H1 (cell line): ENCODE data around the gene OTOGL. TPM values are rescaled to one million over a fixed set of nuclear protein-coding genes. Genes with fewer than 3 reads are reported as not detected.

ENCODE experiments used
- CTCF ChIA-PET: fragments of 300-600 bp; sonication (Branson Sonifier 250); formaldehyde crosslinking; loops from one replicate; lab custom pipeline; 2021; ENCODE audit not compliant: partially characterized antibody; lab: Charles Lee
- POLR2A ChIA-PET: fragments of 300-600 bp; sonication (Branson Sonifier 250); formaldehyde crosslinking; loops from one replicate; lab custom pipeline; 2021; ENCODE audit warnings: inconsistent platforms; ENCODE audit not compliant: partially characterized antibody; lab: Charles Lee
- DNase-seq, 2 experiments: peaks; one replicate each; pipeline versions ENCODE4 v3.0.0 to v3.0.0-alpha.2; 2010 to 2022; ENCODE audit warnings: low spot score in 2 of 2, low read depth in 1 of 2, mixed read lengths in 1 of 2
- FAIRE-seq: peaks from 2 replicates; lab custom pipeline; 2011; peaks lifted over from hg19 to GRCh38; lab: Jason Lieb, UNC
- H2AFZ ChIP-seq: 2 replicates; pipeline ENCODE4 v1.8.1; 2012; ENCODE audit warnings: low read length, inconsistent platforms
- H2AK5ac ChIP-seq: 2 replicates; pipeline ENCODE4 v1.6.1; 2013; ENCODE audit warnings: low read depth, low read length
- H2BK120ac ChIP-seq: replicated peaks from 2 replicates; pipeline ENCODE3; 2013; ENCODE audit warnings: low read depth, low read length, inconsistent platforms
- H2BK12ac ChIP-seq: 2 replicates; pipeline ENCODE4 v1.6.1; 2013; ENCODE audit warnings: low read depth, low read length
- H2BK15ac ChIP-seq: 2 replicates; pipeline ENCODE4 v1.6.1; 2013; ENCODE audit warnings: low read length
- H2BK20ac ChIP-seq: 2 replicates; pipeline ENCODE4 v1.6.1; 2013; ENCODE audit warnings: low read length
- H2BK5ac ChIP-seq: 2 replicates; pipeline ENCODE4 v1.6.1; 2013; ENCODE audit warnings: low read depth, low read length
- H3K14ac ChIP-seq: 2 replicates; pipeline ENCODE4 v1.6.1; 2013; ENCODE audit warnings: inconsistent platforms; ENCODE audit not compliant: insufficient read length
- H3K18ac ChIP-seq: 2 replicates; pipeline ENCODE4 v1.6.1; 2013; ENCODE audit warnings: low read length; ENCODE audit errors: extremely low read depth
- H3K23ac ChIP-seq: 2 replicates; pipeline ENCODE4 v1.6.1; 2013; ENCODE audit warnings: inconsistent platforms; ENCODE audit not compliant: insufficient read length
- H3K23me2 ChIP-seq: 2 replicates; pipeline ENCODE4 v1.6.1; 2013; ENCODE audit warnings: low read depth, low read length
- H3K27ac ChIP-seq: 2 replicates; pipeline ENCODE4 v1.6.1; 2011; ENCODE audit warnings: low read depth, low read length, inconsistent platforms
- H3K27me3 ChIP-seq, 4 experiments: replicated peaks in 1 of 4; 1 replicate in 1 of 4; 2 replicates in 3 of 4; pipeline versions ENCODE4 v1.6.1 to v1.8.1; 2011 to 2013; ENCODE audit warnings: low read length in 3 of 4, mild to moderate bottlenecking in 3 of 4, inconsistent platforms in 2 of 4, mixed read lengths in 2 of 4, moderate library complexity in 1 of 4; ENCODE audit not compliant: control insufficient read depth in 3 of 4, insufficient read depth in 3 of 4; ENCODE audit errors: extremely low read depth in 1 of 4
- H3K36me3 ChIP-seq, 4 experiments: 2 replicates each; pipeline versions ENCODE4 v1.6.1 to v1.8.1; 2011 to 2013; ENCODE audit warnings: mild to moderate bottlenecking in 4 of 4, low read length in 3 of 4, moderate library complexity in 2 of 4, control low read depth in 1 of 4, inconsistent platforms in 1 of 4; ENCODE audit not compliant: insufficient read depth in 4 of 4, control insufficient read depth in 2 of 4
- H3K4ac ChIP-seq: replicated peaks from 2 replicates; pipeline ENCODE3; 2013; ENCODE audit warnings: low read length, low read depth, mixed read lengths, inconsistent platforms; ENCODE audit not compliant: insufficient read length
- H3K4me1 ChIP-seq, 4 experiments: replicated peaks in 1 of 4; 1 replicate in 1 of 4; 2 replicates in 3 of 4; pipeline versions ENCODE4 v1.6.1 to v1.8.1; 2011 to 2013; ENCODE audit warnings: low read length in 3 of 4, inconsistent platforms in 2 of 4, mixed read lengths in 1 of 4; ENCODE audit not compliant: insufficient read depth in 4 of 4, control insufficient read depth in 3 of 4
- H3K4me2 ChIP-seq, 2 experiments: 2 replicates each; pipeline versions ENCODE4 v1.6.1 to v1.8.1; 2011 to 2013; ENCODE audit warnings: low read depth in 2 of 2, low read length in 2 of 2, control low read depth in 1 of 2, inconsistent platforms in 1 of 2, mild to moderate bottlenecking in 1 of 2; ENCODE audit not compliant: insufficient read depth in 1 of 2
- H3K4me3 ChIP-seq, 4 experiments: fragments of 200-600, 300-600 bp in 1 of 4; sonication (generic), shearing (Covaris generic), sonication (Bioruptor Twin) in 1 of 4; 2 replicates each; pipeline versions ENCODE4 v1.5.1 to v1.8.1; 2011 to 2016; ENCODE audit warnings: low read length in 4 of 4, low read depth in 3 of 4, control low read depth in 2 of 4, inconsistent platforms in 2 of 4, mild to moderate bottlenecking in 2 of 4, mixed read lengths in 1 of 4, moderate library complexity in 1 of 4; ENCODE audit not compliant: insufficient read depth in 2 of 4; ENCODE audit errors: extremely low read depth in 1 of 4
- H3K56ac ChIP-seq: replicated peaks from 2 replicates; pipeline ENCODE3; 2013; ENCODE audit warnings: low read depth, mild to moderate bottlenecking, mixed read lengths, low read length, inconsistent platforms; ENCODE audit not compliant: insufficient read length
- H3K79me1 ChIP-seq: 2 replicates; pipeline ENCODE4 v1.6.1; 2013; ENCODE audit warnings: low read depth, low read length, control low read depth
- H3K79me2 ChIP-seq, 2 experiments: 2 replicates each; pipeline versions ENCODE4 v1.6.1 to v1.8.1; 2012 to 2013; ENCODE audit warnings: low read length in 2 of 2, mild to moderate bottlenecking in 2 of 2, inconsistent platforms in 1 of 2; ENCODE audit not compliant: insufficient read depth in 2 of 2, control insufficient read depth in 1 of 2
- H3K9ac ChIP-seq, 4 experiments: replicated peaks in 1 of 4; 1 replicate in 1 of 4; 2 replicates in 3 of 4; pipeline versions ENCODE4 v1.6.1 to v1.8.1; 2011 to 2013; ENCODE audit warnings: low read depth in 3 of 4, low read length in 3 of 4, control low read depth in 2 of 4, mild to moderate bottlenecking in 2 of 4, moderate library complexity in 2 of 4, inconsistent platforms in 1 of 4; ENCODE audit errors: extremely low read depth in 1 of 4
- H3K9me3 ChIP-seq, 2 experiments: 2 replicates each; pipeline versions ENCODE4 v1.6.1 to v1.8.1; 2012 to 2013; ENCODE audit warnings: mild to moderate bottlenecking in 2 of 2, moderate library complexity in 2 of 2, control low read depth in 1 of 2, inconsistent platforms in 1 of 2, low read depth in 1 of 2, low read length in 1 of 2, mixed read lengths in 1 of 2; ENCODE audit not compliant: insufficient read depth in 2 of 2
- H4K20me1 ChIP-seq, 2 experiments: replicated peaks in 1 of 2; 2 replicates each; pipeline versions ENCODE3 to v1.8.1; 2011 to 2013; ENCODE audit warnings: inconsistent platforms in 2 of 2, low read length in 2 of 2, mild to moderate bottlenecking in 1 of 2; ENCODE audit not compliant: insufficient read depth in 2 of 2, control insufficient read depth in 1 of 2
- H4K5ac ChIP-seq: 2 replicates; pipeline ENCODE4 v1.6.1; 2013; ENCODE audit warnings: low read length, low read depth, mixed read lengths, inconsistent platforms; ENCODE audit not compliant: insufficient read length
- H4K8ac ChIP-seq: 2 replicates; pipeline ENCODE4 v1.8.0; 2013; ENCODE audit warnings: mild to moderate bottlenecking, moderate library complexity, low read length, inconsistent platforms; ENCODE audit not compliant: insufficient read depth; ENCODE audit errors: extremely low read depth
- H4K91ac ChIP-seq: replicated peaks from 2 replicates; pipeline ENCODE3; 2013; ENCODE audit warnings: low read length, mixed read lengths, inconsistent platforms; ENCODE audit not compliant: insufficient read length
- CHD2 ChIP-seq: IDR thresholded peaks from 2 replicates; pipeline ENCODE4 v1.6.1; 2012; ENCODE audit warnings: low read length, improper control_type of control experiment
- GABPA ChIP-seq: IDR thresholded peaks from 2 replicates; pipeline ENCODE4 v1.6.1; 2011; ENCODE audit warnings: mild to moderate bottlenecking, low read length, moderate library complexity, borderline replicate concordance; ENCODE audit not compliant: insufficient read depth
- NANOG ChIP-seq: IDR thresholded peaks from 2 replicates; pipeline ENCODE4 v1.6.1; 2011; ENCODE audit warnings: low read length, low read depth, mild to moderate bottlenecking, inconsistent platforms; ENCODE audit not compliant: insufficient read depth, poor library complexity, severe bottlenecking
- POU5F1 ChIP-seq: IDR thresholded peaks from 2 replicates; pipeline ENCODE4 v1.6.1; 2011; ENCODE audit warnings: low read depth, mild to moderate bottlenecking, low read length, moderate library complexity
- SAP30 ChIP-seq: fragments of 300-600 bp; sonication (generic); IDR thresholded peaks from 2 replicates; pipeline ENCODE4 v1.7.1; 2012; ENCODE audit warnings: low read length, moderate library complexity, mild to moderate bottlenecking, inconsistent platforms; ENCODE audit not compliant: insufficient read depth, insufficient replicate concordance
- SP1 ChIP-seq: IDR thresholded peaks from 2 replicates; pipeline ENCODE4 v1.6.1; 2011; ENCODE audit warnings: low read depth, low read length
- SRF ChIP-seq: IDR thresholded peaks from 2 replicates; pipeline ENCODE4 v1.6.1; 2011; ENCODE audit warnings: mild to moderate bottlenecking, low read depth, low read length, moderate library complexity
- SUZ12 ChIP-seq: fragments of 200-600 bp; sonication (generic); IDR thresholded peaks from 2 replicates; pipeline ENCODE4 v1.6.1; 2012; ENCODE audit warnings: mild to moderate bottlenecking, inconsistent platforms, low read length, moderate library complexity, mixed read lengths
- YY1 ChIP-seq: IDR thresholded peaks from 2 replicates; pipeline ENCODE4 v1.6.1; 2011; ENCODE audit warnings: low read depth, mild to moderate bottlenecking, low read length
- WGBS, 2 experiments: shearing (Covaris generic) in 1 of 2; methylation state at CpG; one replicate each; pipeline versions ENCODE4 v1.1.6 to v1.1.7; 2013 to 2015; ENCODE audit warnings: low lambda C conversion rate in 2 of 2, mixed read lengths in 2 of 2, inconsistent platforms in 1 of 2, low coverage in 1 of 2, missing lambda C conversion rate in 1 of 2; ENCODE audit not compliant: insufficient replicate concordance in 2 of 2, insufficient coverage in 1 of 2, insufficient read length in 1 of 2; ENCODE audit errors: extremely low coverage in 1 of 2, missing lambda C conversion rate in 1 of 2; 5-methylcytosine and 5-hydroxymethylcytosine counted together
- polyA plus RNA-seq, 7 experiments: library from polyadenylated mRNA; depleted of rRNA in 3 of 7; stranded (reverse) in 5 of 7; unstranded in 2 of 7; fragments of >200 nt in 5 of 7; fragments of 200-250 nt in 2 of 7; gene quantifications; 1 replicate in 5 of 7; 2 replicates in 1 of 7; 4 replicates in 1 of 7; pipeline versions ENCODE4 v1.2.1 to v1.2.3, GENCODE V29; 2011 to 2013; ENCODE audit warnings: missing spikeins in 2 of 7, mixed read lengths in 2 of 7
- total RNA-seq: library from RNA; stranded (reverse); fragmentation: NEBNext Ultra II Directional; extraction: Animal tissue kit (Norgen Biotek cat#: 25700); gene quantifications from 2 replicates; pipeline ENCODE4 v1.2.1, GENCODE V29; 2021
- TF ChIP-seq, protein P1 (sequence below): IDR thresholded peaks from 2 replicates; pipeline ENCODE4 v1.6.1; 2011; ENCODE audit warnings: low read depth, mild to moderate bottlenecking, low read length; ENCODE audit not compliant: insufficient read depth
- TF ChIP-seq, protein P2 (sequence below), 3 experiments: IDR thresholded peaks; 1 replicate in 2 of 3; 2 replicates in 1 of 3; pipeline versions ENCODE4 v1.5.1 to v1.6.1; 2011; ENCODE audit warnings: low read length in 3 of 3, mild to moderate bottlenecking in 3 of 3, inconsistent platforms in 2 of 3, low read depth in 1 of 3, moderate library complexity in 1 of 3; ENCODE audit not compliant: insufficient read depth in 1 of 3; ENCODE audit errors: control extremely low read depth in 1 of 3

Gene OTOGL
- total and polyA plus RNA-seq, 2 of the 8 experiments (the other 6 are each of a cell fraction or from before 2014, with no cell fraction given), result 0.12 to 0.17 TPM

GRCh38 chr12:80282226-80282625 is 182.9 kb downstream of the OTOGL start:
- Histone ChIP-seq H3K18ac (no peak overlapping the region), H4K5ac (no peak overlapping the region), H3K9ac (no peak overlapping the region), H2BK120ac (no peak overlapping the region), H3K4ac (no peak overlapping the region), H3K4me3 (no peak overlapping the region), H3K23me2 (no peaks in the 10 kb centered on the region), H3K4me2 (no peak overlapping the region), H3K14ac (no peak overlapping the region), H2BK12ac (no peak overlapping the region), H3K36me3 (no peaks in the 10 kb centered on the region), H4K20me1 (no peaks in the 10 kb centered on the region), H3K27ac (no peak overlapping the region), H2BK15ac (no peak overlapping the region), H2AFZ (no peak overlapping the region), H2AK5ac (no peak overlapping the region), H3K79me2 (no peaks in the 10 kb centered on the region), H3K56ac (no peak overlapping the region), H2BK5ac (no peak overlapping the region), H2BK20ac (no peak overlapping the region), H3K9me3 (no peaks in the 10 kb centered on the region), H3K4me1 (no peaks in the 10 kb centered on the region), H3K27me3 (no peaks in the 10 kb centered on the region), H4K8ac (no peak overlapping the region), H4K91ac (no peak overlapping the region), H3K23ac (no peak overlapping the region), H3K79me1 (no peaks in the 10 kb centered on the region)
- ChIA-PET POLR2A (no interaction called here), CTCF (no interaction called here)
- DNase-seq (no peak), FAIRE-seq (no peak)
- 96% methylated on average over 4 of the region's 4 CpGs; no CpG with 5 or more reads in 1 of the 2 experiments for WGBS, 2 experiments
- TF ChIP-seq YY1, result no peak
- no peak for TF ChIP-seq POU5F1
- no peak for TF ChIP-seq SRF
- TF ChIP-seq, protein P1, sequence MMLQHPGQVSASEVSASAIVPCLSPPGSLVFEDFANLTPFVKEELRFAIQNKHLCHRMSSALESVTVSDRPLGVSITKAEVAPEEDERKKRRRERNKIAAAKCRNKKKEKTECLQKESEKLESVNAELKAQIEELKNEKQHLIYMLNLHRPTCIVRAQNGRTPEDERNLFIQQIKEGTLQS, result no peak
- TF ChIP-seq, protein P2, sequence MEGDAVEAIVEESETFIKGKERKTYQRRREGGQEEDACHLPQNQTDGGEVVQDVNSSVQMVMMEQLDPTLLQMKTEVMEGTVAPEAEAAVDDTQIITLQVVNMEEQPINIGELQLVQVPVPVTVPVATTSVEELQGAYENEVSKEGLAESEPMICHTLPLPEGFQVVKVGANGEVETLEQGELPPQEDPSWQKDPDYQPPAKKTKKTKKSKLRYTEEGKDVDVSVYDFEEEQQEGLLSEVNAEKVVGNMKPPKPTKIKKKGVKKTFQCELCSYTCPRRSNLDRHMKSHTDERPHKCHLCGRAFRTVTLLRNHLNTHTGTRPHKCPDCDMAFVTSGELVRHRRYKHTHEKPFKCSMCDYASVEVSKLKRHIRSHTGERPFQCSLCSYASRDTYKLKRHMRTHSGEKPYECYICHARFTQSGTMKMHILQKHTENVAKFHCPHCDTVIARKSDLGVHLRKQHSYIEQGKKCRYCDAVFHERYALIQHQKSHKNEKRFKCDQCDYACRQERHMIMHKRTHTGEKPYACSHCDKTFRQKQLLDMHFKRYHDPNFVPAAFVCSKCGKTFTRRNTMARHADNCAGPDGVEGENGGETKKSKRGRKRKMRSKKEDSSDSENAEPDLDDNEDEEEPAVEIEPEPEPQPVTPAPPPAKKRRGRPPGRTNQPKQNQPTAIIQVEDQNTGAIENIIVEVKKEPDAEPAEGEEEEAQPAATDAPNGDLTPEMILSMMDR (IDR thresholded peaks at IDR 0.05; ENCODE audit: control extremely low read depth in 1 of 3, insufficient read depth in 1 of 3, low read depth in 1 of 3, low read length in 3 of 3), result no peak
- TF ChIP-seq SUZ12, result no peak
- TF ChIP-seq GABPA, result no peak
- TF ChIP-seq NANOG, result no peak
- no peak for TF ChIP-seq SP1
- TF ChIP-seq SAP30, result no peak
- no peak for TF ChIP-seq CHD2
